CD14-positive monocyte (primary cell): ENCODE measurements around the gene SLX1A. TPM values are rescaled to one million over a fixed set of nuclear protein-coding genes. Genes with fewer than 3 reads are reported as not detected.
"Not testable (repeated sequence)": the region's sequence is repeated elsewhere in the genome, so short reads cannot be mapped to it uniquely, and the experiment has no call there.

ENCODE experiments used
- DNase-seq, 3 donors: peaks; one replicate each; pipeline ENCODE4 v3.0.0-alpha.2; 2011 to 2022
- H2AFZ ChIP-seq: 2 replicates; pipeline ENCODE4 v1.6.0; 2012; ENCODE audit warnings: mild to moderate bottlenecking, low read depth, low read length, inconsistent platforms; ENCODE audit not compliant: insufficient read depth, poor library complexity, severe bottlenecking
- H3K27ac ChIP-seq, 2 donors: 1 replicate in 1 of 2; 2 replicates in 1 of 2; pipeline ENCODE4 v1.5.1; 2012 to 2013; ENCODE audit warnings: low read length in 2 of 2, control low read depth in 1 of 2, inconsistent platforms in 1 of 2, low read depth in 1 of 2, mild to moderate bottlenecking in 1 of 2
- H3K27me3 ChIP-seq, 2 donors: one replicate each; pipeline versions ENCODE4 v1.6.0 to v1.6.1; 2011 to 2013; ENCODE audit warnings: low read length in 2 of 2; ENCODE audit not compliant: control insufficient read depth in 2 of 2, insufficient read depth in 2 of 2
- H3K36me3 ChIP-seq, 2 donors: replicated peaks in 1 of 2; 1 replicate in 1 of 2; 2 replicates in 1 of 2; pipeline versions ENCODE4 v1.5.1 to v1.6.1; 2012 to 2013; ENCODE audit warnings: low read length in 2 of 2, control low read depth in 1 of 2, inconsistent platforms in 1 of 2, mild to moderate bottlenecking in 1 of 2; ENCODE audit not compliant: insufficient read depth in 2 of 2, control insufficient read depth in 1 of 2
- H3K4me1 ChIP-seq, 2 donors: 1 replicate in 1 of 2; 2 replicates in 1 of 2; pipeline versions ENCODE4 v1.5.1 to v1.6.1; 2012 to 2013; ENCODE audit warnings: low read length in 2 of 2, control low read depth in 1 of 2, inconsistent platforms in 1 of 2, mild to moderate bottlenecking in 1 of 2, moderate library complexity in 1 of 2; ENCODE audit not compliant: insufficient read depth in 2 of 2, control insufficient read depth in 1 of 2
- H3K4me2 ChIP-seq: replicated peaks from 2 replicates; pipeline ENCODE3; 2012; ENCODE audit warnings: low read length, moderate library complexity, mild to moderate bottlenecking; ENCODE audit not compliant: poor library complexity, severe bottlenecking; ENCODE audit errors: extremely low read depth
- H3K4me3 ChIP-seq, 3 experiments: fragments of 200-600 bp in 1 of 3; sonication (generic) in 1 of 3; replicated peaks in 1 of 3; 1 replicate in 2 of 3; 2 replicates in 1 of 3; pipeline ENCODE4 v1.5.1; 2011 to 2013; ENCODE audit warnings: low read length in 3 of 3, mild to moderate bottlenecking in 3 of 3, control low read depth in 2 of 3, low read depth in 2 of 3, inconsistent platforms in 1 of 3, moderate library complexity in 1 of 3
- H3K79me2 ChIP-seq: 2 replicates; pipeline ENCODE4 v1.6.0; 2012; ENCODE audit warnings: mild to moderate bottlenecking, control low read depth, inconsistent platforms, low read length, moderate library complexity; ENCODE audit not compliant: insufficient read depth
- H3K9ac ChIP-seq: 2 replicates; pipeline ENCODE4 v1.6.0; 2017; ENCODE audit warnings: low read length, mild to moderate bottlenecking; ENCODE audit not compliant: insufficient read depth, poor library complexity, severe bottlenecking
- H3K9me3 ChIP-seq, 2 donors: replicated peaks in 1 of 2; 1 replicate in 1 of 2; 2 replicates in 1 of 2; pipeline versions ENCODE4 v1.5.1 to v1.6.1; 2012 to 2013; ENCODE audit warnings: low read length in 2 of 2, control low read depth in 1 of 2; ENCODE audit not compliant: control insufficient read depth in 1 of 2, insufficient read depth in 1 of 2
- H4K20me1 ChIP-seq: 2 replicates; pipeline ENCODE4 v1.6.0; 2012; ENCODE audit warnings: mild to moderate bottlenecking, low read length, control low read depth, moderate library complexity; ENCODE audit not compliant: insufficient read depth
- H3K27ac Mint-ChIP-seq, 7 donors: one replicate each; pipeline ENCODE4 v1.8.0; 2020; ENCODE audit warnings: mild to moderate bottlenecking in 7 of 7, mixed read lengths in 7 of 7, moderate library complexity in 6 of 7, inconsistent platforms in 2 of 7
- H3K27me3 Mint-ChIP-seq, 3 donors: one replicate each; pipeline ENCODE4 v1.8.0; 2021 to 2022; ENCODE audit warnings: low read depth in 3 of 3, mild to moderate bottlenecking in 3 of 3, mixed read lengths in 3 of 3, moderate library complexity in 3 of 3, inconsistent platforms in 1 of 3
- H3K36me3 Mint-ChIP-seq, 2 donors: one replicate each; pipeline ENCODE4 v1.8.0; 2020; ENCODE audit warnings: mixed read lengths in 2 of 2, inconsistent platforms in 1 of 2, mild to moderate bottlenecking in 1 of 2
- H3K4me1 Mint-ChIP-seq: one replicate; pipeline ENCODE4 v1.8.0; 2020; ENCODE audit warnings: mild to moderate bottlenecking, mixed read lengths
- H3K4me3 Mint-ChIP-seq, 2 donors: one replicate each; pipeline ENCODE4 v1.8.0; 2020; ENCODE audit warnings: mild to moderate bottlenecking in 2 of 2, mixed read lengths in 2 of 2, moderate library complexity in 1 of 2
- H3K9me3 Mint-ChIP-seq, 7 donors: one replicate each; pipeline ENCODE4 v1.8.0; 2020 to 2022; ENCODE audit warnings: mixed read lengths in 7 of 7, mild to moderate bottlenecking in 6 of 7, moderate library complexity in 6 of 7, inconsistent platforms in 2 of 7
- CTCF ChIP-seq: fragments of 200-600 bp; IDR thresholded peaks from one replicate; pipeline ENCODE4 v1.8.0; 2022; ENCODE audit warnings: antibody characterized with exemption, mild to moderate bottlenecking
- WGBS: methylation state at CpG from one replicate; pipeline ENCODE4 v1.1.5; 2013; ENCODE audit warnings: missing lambda C conversion rate; ENCODE audit not compliant: insufficient coverage; 5-methylcytosine and 5-hydroxymethylcytosine counted together
- intact Hi-C, 2 donors: fragments of 100-400 bp; cut with micrococcal nuclease; formaldehyde crosslinking; loops; one replicate each; pipeline versions ENCODE4 v1.15.0 to v1.15.1; 2023
- polyA plus RNA-seq, 3 donors: library from polyadenylated mRNA; depleted of rRNA in 1 of 3; unstranded in 2 of 3; stranded (reverse) in 1 of 3; fragments of 300-500 nt in 2 of 3; fragments of >200 nt in 1 of 3; fragmentation: Illumina TruSeq in 2 of 3; gene quantifications; 1 replicate in 2 of 3; 2 replicates in 1 of 3; pipeline ENCODE4 v1.2.3, GENCODE V29; 2012 to 2021

Gene SLX1A
- polyA plus RNA-seq, 3 donors = 43.1 to 163 (median 162) TPM

- DNase-seq, H4K20me1 ChIP-seq, H3K27ac Mint-ChIP-seq, H3K4me3 ChIP-seq, H3K36me3 Mint-ChIP-seq, H3K36me3 ChIP-seq, H3K79me2 ChIP-seq, H3K9ac ChIP-seq, H2AFZ ChIP-seq, H3K4me2 ChIP-seq, H3K27ac ChIP-seq, H3K27me3 Mint-ChIP-seq, H3K27me3 ChIP-seq, intact Hi-C loops, H3K4me3 Mint-ChIP-seq, H3K9me3 Mint-ChIP-seq, H3K9me3 ChIP-seq: not testable (repeated sequence)
- H3K4me1 Mint-ChIP-seq = peaks cover 41% of the 10 kb centered on the region
- WGBS = 95% methylated on average over 12 of the region's 38 CpGs
- H3K4me1 ChIP-seq = peaks cover 42 to 45% of the 10 kb centered on the region in 2 donors
These were observed 24.3 kb upstream of the SLX1A start for GRCh38 chr16:30169416-30169815.

- H3K27me3 Mint-ChIP-seq, H3K4me2 ChIP-seq, intact Hi-C loops, H3K4me3 Mint-ChIP-seq, H3K79me2 ChIP-seq, H3K4me3 ChIP-seq, H3K9ac ChIP-seq, H3K27me3 ChIP-seq, H3K36me3 ChIP-seq, H2AFZ ChIP-seq, H3K36me3 Mint-ChIP-seq, H3K27ac ChIP-seq, H3K9me3 Mint-ChIP-seq, H4K20me1 ChIP-seq, H3K27ac Mint-ChIP-seq, H3K9me3 ChIP-seq, DNase-seq: not testable (repeated sequence)
- H3K4me1 ChIP-seq = peaks cover 36 to 38% of the 10 kb centered on the region in 2 donors
- no CpG with 5 or more reads among the region's 31 CpGs for WGBS
- H3K4me1 Mint-ChIP-seq = peaks cover 33% of the 10 kb centered on the region
These were observed 23.5 kb upstream of the SLX1A start for GRCh38 chr16:30170145-30170544.

- Mint-ChIP-seq H3K9me3 (no peaks in the 10 kb centered on the region), H3K4me1 (peaks cover 21% of the 10 kb centered on the region), H3K4me3 (no peak overlapping the region), H3K36me3 (no peaks in the 10 kb centered on the region), H3K27ac (no peak overlapping the region), H3K27me3 (peaks cover 0 to 5% (median 0%) of the 10 kb centered on the region in 3 donors)
- Histone ChIP-seq H3K27me3 (no peaks in the 10 kb centered on the region), H3K79me2 (no peaks in the 10 kb centered on the region), H4K20me1 (no peaks in the 10 kb centered on the region), H3K4me1 (peaks cover 22 to 23% of the 10 kb centered on the region in 2 donors), H3K9ac (no peak overlapping the region), H3K4me2 (no peak overlapping the region), H3K27ac (no peak overlapping the region), H3K4me3 (no peak overlapping the region), H3K9me3 (no peaks in the 10 kb centered on the region), H2AFZ (no peak overlapping the region), H3K36me3 (no peaks in the 10 kb centered on the region)
- DNase-seq = no peak
- no CpG with 5 or more reads among the region's 7 CpGs for WGBS
- intact Hi-C loops = no loop called here
- no peak for TF ChIP-seq CTCF
These were observed 20.6 kb upstream of the SLX1A start for GRCh38 chr16:30173054-30173453.

GRCh38 chr16:30176876-30177275, 16.8 kb upstream of the SLX1A start:
- H3K4me1 ChIP-seq = peaks cover 14 to 16% of the 10 kb centered on the region in 2 donors
- H3K27me3 ChIP-seq, H3K79me2 ChIP-seq, H3K9ac ChIP-seq, H3K27ac ChIP-seq, H3K36me3 Mint-ChIP-seq, H3K9me3 ChIP-seq, H3K9me3 Mint-ChIP-seq, H3K36me3 ChIP-seq, H4K20me1 ChIP-seq, H3K4me3 Mint-ChIP-seq, intact Hi-C loops, H3K27me3 Mint-ChIP-seq, H2AFZ ChIP-seq: not testable (repeated sequence)
- peak overlapping the region in 4 of 7 donors; percentile 14 to 61 (median 45) for H3K27ac Mint-ChIP-seq
- DNase-seq = peak in 2 of 3 donors; percentile 54 to 58
- WGBS = 40% methylated on average over 3 of the region's 6 CpGs
- peak overlapping the region in 1 of 3 experiments; percentile 25 for H3K4me3 ChIP-seq
- peaks cover 15% of the 10 kb centered on the region for H3K4me1 Mint-ChIP-seq
- H3K4me2 ChIP-seq = peak overlapping the region; percentile 26
